CD4-positive, alpha-beta T cell treated with Interleukin-10 for 1 hour (primary cell): ENCODE results near the gene NUDT2.
"Not testable (repeated sequence)": the region's sequence is repeated elsewhere in the genome, so short reads cannot be mapped to it uniquely, and the experiment has no call there.

Source experiments
- DNase-seq: peaks from one replicate; pipeline ENCODE4 v3.0.0-alpha.2; 2020

The NUDT2 gene

DNA sequence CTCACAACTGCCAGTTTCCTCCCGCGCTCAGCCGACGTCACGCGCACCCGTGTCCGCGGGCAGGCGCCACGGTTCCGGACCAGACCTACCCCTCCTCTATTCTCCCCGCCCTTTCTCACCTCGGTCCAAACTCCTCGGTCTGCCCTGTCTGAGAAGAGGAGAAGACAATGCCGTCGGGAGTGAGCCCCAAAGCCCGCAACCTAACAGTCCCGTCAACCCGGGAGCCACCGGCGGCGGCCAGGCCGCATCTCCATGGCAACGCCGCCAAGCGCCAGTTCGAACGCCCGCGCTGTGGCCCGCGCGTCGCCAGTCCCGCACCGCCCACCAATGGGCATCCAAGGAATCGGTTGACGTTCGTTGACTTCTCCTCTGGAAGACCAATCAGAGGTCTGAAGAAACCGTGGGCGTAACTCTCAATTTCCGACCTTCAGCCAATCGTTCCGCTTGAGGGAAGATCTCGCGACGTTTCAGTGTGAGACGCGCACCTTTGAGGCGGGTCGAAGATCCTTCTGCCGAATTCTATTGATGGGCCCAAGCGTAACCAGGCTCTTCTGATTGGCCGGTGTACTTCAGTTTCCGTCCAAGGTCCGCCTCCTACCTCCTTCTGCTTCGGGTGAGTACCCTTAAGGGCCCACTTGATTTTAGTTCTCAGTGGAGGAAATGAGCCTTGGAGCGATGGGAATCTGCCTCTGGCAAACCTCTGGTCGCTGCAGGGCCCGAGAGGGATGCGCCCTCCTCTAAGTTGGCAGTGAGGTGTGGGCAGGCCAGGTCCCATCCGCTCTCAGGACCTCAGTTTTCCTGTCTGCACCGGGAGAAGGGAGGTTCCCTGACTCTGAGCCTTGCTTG, at the start of gene NUDT2, which contains the start of gene KIF24:
Gene NUDT2, plus strand, starts transcription at position 583 of the 846 bp plus-strand sequence. CDS start 9,471 bp downstream, outside the sequence.
Gene KIF24, minus strand, starts transcription at position 282 of the 846 bp plus-strand sequence. CDS start 17,922 bp downstream, outside the sequence.
- DNase-seq = peak; percentile 99

DNA sequence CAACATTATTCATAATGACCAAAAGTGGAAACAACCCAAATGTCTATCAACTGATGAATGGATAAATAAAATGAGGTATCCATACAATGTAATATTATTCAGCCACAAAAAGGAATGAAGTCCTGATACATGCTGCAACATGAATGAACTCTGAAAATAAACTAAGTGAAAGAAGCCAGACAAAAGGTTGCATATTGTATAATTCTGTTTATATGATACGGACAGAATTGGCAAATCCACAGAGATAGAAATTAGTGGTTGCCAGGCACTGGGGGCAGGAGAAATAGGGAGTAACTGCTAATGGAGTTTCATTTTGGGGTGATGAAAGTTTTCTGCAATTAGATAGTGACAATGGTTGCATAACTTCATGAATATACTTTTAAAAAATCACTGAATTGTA, 47.3 kb upstream of the NUDT2 start:
- no peak for DNase-seq

DNA sequence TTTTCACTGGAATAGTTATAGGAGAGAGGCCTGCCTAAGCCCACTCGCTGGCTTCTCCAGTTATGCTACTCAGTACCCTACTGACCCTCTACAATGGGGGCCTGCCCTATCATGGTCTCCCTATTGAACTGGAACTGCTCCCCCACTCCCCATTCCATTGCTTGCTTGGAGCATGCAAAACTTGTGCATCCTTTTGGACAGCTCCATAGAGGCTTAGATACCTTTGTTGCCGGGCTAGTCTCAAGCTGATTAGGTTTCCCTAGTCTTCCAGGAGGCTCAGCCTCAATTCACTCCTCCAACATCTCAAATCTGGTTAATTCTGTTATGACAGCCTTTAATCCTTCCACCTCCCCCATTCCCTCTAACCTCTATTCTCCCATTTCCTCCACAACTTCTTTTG, 40.2 kb upstream of the NUDT2 start:
- no peak for DNase-seq

DNA sequence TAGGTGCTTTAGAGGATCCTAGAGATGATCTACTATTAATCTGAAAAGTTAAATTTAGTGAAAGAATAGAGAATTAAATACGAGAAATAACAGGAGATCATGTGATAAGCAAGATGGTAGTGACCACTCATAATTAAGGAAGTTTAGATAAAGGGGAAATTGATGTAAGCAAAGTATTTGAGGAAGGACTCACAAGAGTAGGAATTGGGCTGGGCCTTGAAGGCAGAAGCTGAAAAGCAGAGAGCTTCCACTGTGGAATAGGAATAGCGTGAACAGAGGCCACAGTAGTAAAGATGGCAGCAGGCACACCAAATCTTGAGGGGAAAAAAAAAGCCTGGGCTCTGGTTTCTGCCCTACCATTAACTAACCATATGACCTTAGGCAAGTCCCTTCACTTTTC, 38.3 kb upstream of the NUDT2 start:
- no peak for DNase-seq

DNA sequence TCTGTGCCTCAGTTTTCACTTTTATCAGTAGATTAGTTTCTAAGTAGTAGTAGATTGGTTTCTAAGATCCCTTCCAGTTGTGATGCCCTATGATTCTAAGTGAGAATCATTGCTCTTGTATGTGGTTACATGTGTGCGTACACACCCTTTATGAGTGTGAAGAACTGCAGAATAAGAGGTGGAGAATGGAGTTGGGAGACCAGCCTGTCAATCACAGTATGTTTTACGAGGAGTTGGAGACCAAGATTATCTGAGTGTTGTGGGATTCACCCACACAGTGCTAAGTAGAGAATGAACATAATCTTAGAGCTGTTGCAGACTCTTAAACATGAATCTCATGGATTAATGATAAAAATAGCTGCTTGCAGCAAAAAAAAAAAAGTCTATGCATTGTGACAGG, 37.9 kb upstream of the NUDT2 start:
- DNase-seq = no peak

DNA sequence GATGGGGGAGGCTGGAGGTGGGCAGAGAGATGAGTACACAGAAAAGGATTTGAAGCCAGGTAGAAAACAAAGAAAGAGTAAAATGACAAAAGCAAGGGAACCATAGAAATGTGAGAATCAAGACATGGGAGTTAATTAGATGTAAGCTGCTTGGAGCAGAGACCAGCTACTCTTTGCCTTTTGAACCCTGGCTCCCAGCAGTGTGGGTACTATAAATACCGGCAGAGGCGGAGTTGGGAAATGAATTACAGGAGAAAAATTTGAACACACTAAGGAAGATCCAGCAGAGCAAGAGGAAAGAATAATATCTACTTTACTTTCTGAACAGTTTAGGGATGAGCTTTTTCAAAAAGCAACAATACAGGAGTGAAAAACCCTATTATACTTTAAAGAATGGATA, 36.8 kb upstream of the NUDT2 start:
- DNase-seq = no peak

DNA sequence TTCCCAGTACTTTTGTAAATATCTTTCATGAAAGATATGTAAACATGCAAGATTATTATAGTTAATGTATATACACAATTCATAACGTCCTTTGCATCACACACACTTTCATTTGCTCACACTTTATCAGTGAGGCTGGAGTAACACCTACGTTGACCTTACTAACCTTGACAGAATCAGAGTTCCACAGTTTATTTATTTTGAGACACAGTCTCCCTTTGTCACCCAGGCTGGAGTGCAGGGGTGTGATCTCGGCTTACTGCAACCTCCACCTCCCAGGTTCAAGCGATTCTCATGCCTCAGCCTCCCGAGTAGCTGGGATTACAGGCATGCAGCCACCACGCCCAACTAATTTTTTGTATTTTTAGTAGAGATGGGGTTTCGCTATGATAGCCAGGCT, 28.3 kb upstream of the NUDT2 start:
- DNase-seq = not testable (repeated sequence)

DNA sequence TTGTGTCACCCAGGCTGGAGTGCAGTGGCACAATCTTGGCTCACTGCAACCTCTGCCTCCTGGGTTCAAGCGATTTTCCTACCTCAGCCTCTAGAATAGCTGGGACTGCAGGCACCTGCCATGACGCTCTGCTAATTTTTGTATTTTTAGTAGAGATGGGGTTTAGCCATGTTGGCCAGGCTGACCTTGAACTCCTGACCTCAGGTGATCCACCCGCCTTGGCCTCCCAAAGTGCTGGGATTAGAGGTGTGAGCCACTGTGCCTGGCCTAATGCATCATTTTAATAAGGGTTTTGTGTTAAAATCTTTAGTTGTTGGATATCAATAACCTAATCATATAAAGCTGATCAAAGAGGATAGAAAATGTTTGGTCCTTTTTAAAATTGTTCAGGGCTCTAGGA, 21.1 kb upstream of the NUDT2 start:
- DNase-seq = not testable (repeated sequence)

DNA sequence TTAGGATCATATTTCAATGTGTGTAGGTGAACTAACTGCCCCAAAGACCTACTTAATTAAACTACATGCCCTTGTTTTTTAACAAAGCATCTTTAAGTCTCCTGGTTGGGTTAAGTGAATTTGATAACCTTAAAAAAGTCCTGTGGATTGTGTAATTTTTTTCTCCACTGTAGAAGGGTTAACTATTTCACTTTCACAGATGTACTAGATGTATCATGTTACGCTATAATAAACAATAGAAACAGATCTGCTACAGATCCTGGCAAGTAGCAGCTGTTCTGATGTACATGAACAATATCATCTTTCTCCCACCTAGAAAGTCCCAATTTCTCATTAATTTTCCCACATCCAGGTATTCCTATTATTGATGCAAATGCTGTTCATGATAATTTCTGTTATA, 19.2 kb upstream of the NUDT2 start:
- DNase-seq = no peak

DNA sequence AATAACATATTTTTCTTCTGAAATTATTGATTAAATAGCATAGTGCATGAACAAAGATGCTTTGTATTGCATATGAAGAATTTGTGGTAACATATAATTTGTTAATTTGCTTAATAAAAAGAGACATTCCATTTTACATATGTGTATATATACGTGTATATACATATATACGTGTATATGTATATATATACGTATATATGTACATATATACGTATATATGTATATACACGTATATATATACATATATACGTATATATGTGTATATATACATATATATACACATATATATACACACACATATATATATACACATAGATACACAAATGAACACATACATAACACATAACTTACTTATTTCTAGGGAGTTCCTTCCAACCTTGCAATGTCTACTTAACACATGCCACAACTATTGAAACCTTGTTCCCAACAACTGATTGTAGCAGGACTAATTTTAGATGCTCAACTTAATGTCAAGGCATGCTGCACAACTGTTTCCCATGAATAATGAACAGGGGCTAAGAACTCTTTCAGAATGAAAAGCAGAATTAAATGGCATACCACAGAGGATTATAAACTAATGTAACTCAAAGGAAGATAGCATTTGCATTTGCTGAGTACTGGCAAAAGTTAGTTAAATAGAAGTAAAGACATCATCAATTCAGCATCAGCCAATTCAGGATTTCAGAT, 17.7 kb upstream of the NUDT2 start:
- no peak for DNase-seq

DNA sequence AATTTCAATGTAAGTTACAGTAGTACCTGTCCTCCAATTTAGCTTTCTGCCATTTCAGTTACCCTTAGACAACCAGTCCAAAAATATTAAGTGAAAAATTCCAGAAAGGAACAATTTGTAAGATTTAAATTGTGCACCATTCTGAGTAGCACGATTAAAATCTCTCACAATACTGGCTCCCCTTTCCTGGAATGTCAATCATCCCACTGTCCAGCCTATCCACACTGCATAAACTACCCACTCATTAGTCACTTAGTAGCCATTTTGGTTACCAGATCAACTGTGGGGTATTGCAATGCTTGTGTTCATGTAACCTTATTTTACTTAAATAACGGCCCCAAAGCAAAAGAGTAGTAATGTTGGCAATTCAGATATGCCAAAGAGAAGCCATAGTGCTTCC, 11.9 kb upstream of the NUDT2 start:
- DNase-seq = no peak

DNA sequence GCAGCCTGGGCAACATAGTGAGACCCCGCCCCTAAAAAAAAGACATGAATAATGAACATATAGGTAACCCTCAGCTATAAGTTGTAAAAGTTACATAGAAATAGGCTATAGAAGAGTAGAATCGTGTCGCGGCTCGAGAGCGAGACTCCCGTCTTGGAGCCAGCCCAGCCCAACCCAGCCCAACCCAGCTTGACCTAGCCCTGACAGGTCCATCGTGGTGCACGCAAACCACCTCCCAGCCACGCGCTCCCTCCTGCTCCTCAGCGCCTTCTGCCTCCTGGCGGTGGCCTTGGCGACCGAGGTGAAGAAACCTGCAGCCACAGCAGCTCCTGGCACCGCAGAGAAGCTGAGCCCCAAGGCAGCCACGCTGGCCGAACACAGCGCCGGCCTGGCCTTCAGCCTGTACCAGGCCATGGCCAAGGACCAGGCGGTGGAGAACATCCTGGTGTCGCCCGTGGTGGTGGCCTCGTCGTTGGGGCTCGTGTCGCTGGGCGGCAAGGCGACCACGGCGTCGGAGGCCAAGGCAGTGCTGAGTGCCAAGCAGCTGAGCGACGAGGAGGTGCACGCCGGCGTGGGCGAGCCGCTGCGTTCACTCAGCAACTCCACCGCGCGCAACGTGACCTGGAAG, 11.1 kb upstream of the NUDT2 start:
- DNase-seq = no peak

DNA sequence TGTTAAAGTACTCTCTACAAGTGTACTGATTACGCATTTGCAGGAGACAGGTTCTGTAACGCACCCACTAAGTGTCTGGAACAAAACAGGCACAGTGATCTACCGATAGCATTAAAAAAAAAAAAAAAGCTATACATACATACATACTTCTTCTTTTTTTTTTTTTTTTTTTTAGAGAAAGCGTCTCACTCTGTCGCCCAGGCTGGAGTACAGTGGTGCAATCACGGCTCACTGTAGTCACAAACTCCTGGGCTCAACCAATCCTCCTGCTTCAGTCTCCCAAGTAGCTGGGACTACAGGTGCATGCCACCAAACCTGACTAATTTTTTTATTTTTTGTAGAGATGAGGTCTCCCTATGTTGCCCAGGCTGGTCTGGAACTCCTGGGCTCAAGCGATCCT, 7.9 kb upstream of the NUDT2 start:
- DNase-seq = no peak

DNA sequence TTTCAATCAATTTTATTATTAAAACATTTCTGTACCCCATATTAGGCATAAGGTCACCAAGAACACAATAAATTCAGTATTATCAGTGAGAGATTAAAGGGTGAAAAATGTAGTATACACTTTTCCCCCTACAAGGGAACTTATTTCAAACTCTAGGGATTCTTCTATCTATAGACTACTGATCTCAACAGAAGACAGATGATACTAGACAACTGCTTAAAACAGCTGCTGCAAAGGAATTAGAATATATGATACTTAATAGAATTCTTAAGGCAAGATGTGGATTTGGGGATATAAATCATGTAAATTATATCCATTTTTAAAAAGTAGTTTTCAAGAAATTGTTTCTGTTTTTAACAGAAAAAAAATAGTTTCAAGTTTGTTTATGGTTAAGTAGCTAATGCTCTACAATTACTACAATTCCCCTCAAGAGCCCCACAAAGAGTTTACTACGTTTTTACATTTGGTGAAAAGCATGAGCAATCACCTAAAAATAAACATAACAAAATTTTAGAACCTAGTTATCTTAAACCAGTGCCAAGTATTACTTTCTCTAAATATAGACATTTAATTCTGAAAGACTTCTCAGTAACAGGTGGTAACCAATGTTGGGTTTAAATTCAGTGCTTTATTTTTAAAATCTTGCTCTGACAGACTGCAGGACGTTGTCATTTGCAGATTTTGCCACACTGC, 6.3 kb upstream of the NUDT2 start:
- DNase-seq = no peak

DNA sequence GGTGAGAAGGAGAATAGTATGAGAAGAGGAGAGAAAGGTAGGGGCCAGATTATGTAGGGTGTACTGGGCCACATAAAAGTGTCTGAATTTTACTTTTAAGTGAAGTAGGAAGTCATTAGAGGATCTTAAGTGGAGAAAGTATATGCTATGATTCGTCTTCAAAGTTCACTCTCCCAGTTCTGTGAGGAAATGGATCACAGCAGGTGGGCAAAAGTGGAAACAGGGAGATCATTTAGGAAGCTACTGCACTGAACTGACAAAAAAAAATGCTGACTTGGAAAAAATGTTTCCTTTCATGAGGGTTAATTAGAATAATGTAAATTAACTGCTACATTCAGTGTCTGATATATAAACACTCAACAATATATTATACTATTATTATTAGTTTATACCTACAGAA, 2.7 kb upstream of the NUDT2 start:
- no peak for DNase-seq

DNA sequence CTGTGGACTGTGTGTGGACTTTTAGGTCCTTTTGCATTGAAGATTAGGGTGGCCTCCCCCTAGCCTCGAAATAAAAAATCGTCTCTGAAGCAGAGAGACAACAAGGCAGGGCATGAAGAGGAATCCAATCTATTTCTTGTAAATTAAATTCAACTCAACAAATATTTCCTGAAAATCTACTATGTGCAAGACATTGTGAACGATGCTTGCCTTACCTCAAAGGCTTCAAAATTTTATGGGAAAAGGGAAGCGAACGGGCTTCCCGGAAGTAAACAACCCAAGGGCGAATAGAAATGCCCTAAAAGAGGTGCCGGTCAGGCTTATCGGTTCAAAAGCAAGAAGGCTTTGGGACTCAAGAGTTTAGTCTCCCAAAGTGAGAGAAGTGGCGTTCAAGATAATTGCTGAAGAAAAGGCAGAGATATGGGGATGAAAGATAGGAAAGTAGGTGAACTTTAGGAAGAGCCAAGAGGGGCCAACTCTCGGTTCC, 826 bp upstream of the NUDT2 start:
- no peak for DNase-seq

DNA sequence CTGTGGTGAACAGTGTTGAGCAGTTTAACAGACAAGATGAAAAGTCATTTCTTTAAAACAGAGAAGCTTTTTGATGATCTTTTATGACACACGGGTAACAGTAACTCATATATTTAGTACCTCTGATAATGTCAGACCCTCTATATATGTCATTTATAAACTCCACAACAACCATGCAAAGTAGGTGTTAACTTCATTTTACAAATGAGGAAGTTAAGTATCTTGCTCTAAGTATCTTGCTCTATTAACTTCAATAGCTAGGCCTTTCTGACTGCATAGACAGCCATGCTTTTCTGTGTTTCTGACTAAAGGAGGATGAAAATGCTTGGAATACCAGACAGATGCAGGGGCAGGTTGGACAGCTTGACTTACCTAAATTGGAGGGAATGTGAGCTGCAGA, 1.8 kb downstream of the NUDT2 start:
- DNase-seq = no peak

DNA sequence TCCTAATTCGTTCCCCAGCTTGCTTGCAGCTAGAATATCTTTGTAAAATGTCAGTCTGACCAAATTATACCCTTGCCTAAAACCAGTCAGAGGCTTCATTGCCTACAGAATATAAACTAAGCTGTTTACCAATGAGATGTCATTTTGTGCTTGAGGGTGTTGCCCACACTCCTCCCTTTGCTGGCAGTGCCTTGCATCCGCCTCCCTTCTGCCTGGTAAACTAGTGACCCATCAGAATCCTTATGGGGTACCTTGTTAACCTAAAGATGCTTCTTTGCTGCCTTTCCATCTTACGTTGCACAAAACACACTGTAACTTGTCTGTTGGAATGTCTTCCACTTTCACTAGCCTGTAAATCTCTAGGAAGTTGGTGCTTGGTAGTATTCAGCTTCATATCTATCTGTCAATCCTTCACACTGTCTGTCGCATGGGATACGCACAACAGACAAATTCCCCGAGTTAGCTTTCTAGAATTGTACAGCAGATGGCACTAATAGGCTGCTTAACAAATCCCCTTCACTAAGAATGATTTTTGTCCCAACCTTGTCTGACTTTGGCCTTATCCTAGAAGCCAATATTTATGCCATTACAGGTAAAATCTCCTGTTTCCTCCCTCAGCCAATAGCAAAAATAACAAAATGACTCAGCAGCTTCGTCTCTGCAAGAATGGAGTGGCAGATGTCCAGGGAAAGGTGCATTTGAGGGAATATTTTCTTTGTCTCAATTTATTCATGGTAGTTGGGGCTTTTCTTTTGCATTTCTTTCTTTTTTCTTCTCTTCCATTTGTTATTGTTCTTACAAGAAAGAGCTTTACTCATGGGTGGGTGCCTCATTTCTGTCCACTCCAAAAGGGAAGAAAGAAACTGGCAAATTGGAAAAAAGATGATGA, 3.0 kb downstream of the NUDT2 start:
- DNase-seq = peak; percentile 43

DNA sequence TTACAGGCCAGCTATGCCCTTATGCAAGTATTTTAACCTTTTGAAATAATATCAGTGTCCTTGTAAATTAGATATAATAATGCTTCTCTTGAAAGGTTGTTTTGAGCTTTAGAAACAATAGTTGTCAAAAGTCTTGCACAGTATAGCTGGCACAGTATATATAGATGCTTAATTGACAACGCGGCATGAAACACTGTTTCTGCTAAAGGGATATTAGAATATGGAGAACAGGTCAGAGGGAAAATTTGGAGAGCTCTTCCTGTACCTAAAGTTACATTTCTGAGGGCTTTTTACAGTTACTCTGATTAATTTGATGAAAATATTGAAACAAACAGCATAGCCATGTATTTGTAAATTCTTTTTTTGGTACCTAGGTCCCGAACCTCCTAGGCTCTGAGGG, 4.5 kb downstream of the NUDT2 start:
- no peak for DNase-seq

DNA sequence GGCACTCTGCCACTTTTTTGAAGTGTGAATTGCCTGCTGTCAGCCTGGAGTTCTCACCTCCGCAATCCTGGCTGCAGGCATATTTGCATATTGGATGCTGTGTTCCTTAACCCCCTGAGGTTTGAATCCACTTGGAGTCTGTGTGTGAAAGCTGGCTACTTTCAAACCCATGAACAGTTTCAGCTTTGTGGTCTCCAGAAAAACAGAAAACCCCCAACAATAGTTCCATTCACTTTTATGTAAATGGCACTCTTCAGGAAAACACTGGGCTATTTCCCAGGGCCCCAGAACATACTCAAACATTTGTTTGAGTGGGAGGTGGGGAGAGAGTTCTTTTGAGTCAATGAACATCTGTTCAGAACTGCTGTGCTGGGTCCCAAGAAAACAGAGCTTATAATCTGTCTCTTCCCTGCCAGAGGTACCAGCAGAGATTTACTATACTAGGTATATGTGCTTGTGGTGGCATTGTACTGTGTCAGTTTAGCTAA, 5.0 kb downstream of the NUDT2 start:
- DNase-seq = no peak

DNA sequence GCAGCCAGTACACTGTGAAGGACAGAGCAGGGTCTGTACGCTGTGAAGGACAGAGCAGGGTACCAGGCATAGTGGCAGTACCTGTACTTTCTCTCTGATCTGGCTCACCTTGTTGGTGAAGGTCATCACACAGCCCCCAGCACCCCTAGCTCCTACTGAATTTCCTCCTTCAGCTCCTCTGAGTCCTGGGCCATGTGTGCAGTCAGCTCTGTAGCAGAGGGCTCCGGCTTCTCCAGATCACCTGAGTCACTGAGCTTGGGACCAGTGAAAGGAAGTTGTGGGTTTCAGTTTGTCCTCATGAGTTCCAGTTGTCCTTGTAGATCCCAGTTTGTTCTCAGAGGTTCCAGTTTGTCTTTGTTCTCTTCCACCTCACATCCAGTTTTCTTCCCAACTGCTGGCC, 5.5 kb downstream of the NUDT2 start:
- no peak for DNase-seq

DNA sequence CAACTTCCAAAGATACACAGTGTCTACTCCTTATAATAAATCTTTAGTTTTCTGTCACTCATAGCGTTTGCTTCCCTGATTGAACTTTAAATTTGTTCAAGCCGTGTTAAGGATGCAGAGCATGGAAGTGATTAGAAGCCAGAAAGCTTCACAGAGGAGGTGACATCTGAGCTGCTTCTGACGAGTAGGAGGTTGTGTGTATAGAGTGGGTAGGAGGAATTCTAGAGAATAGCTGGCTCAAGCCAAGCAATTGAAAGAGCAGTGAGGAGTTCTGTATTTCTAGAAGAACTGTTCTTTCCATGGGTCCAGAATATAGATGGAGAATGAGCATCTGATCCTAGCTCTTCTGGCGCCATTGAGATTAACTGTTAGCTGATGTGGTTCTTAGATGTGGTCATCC, 6.0 kb downstream of the NUDT2 start:
- DNase-seq = no peak
